Trophoblast cell (in vitro differentiated cells and primary cell): ENCODE results near the gene CD6.
"Not testable (repeated sequence)": the region's sequence is repeated elsewhere in the genome, so short reads cannot be mapped to it uniquely, and the experiment has no call there.

Experiments
- DNase-seq, 2 donors: peaks; one replicate each; pipeline ENCODE4 v3.0.0-alpha.2; 2016
- H2AFZ ChIP-seq: 2 replicates; pipeline ENCODE4 v1.6.1; 2013; ENCODE audit warnings: low read length, moderate library complexity, mild to moderate bottlenecking; ENCODE audit not compliant: insufficient read depth, poor library complexity
- H2AK5ac ChIP-seq: 2 replicates; pipeline ENCODE4 v1.6.1; 2013; ENCODE audit warnings: mild to moderate bottlenecking, low read length
- H2BK120ac ChIP-seq: 2 replicates; pipeline ENCODE4 v1.6.1; 2013; ENCODE audit warnings: low read length, mild to moderate bottlenecking, moderate library complexity; ENCODE audit not compliant: insufficient read depth, poor library complexity
- H2BK12ac ChIP-seq: 2 replicates; pipeline ENCODE4 v1.6.1; 2013; ENCODE audit warnings: mild to moderate bottlenecking, low read length, moderate library complexity
- H2BK5ac ChIP-seq: 2 replicates; pipeline ENCODE4 v1.6.1; 2013; ENCODE audit warnings: low read length, low read depth, moderate library complexity, mild to moderate bottlenecking; ENCODE audit not compliant: poor library complexity
- H3K14ac ChIP-seq: 2 replicates; pipeline ENCODE4 v1.6.1; 2013; ENCODE audit warnings: mild to moderate bottlenecking, low read length
- H3K18ac ChIP-seq: 2 replicates; pipeline ENCODE4 v1.6.1; 2013; ENCODE audit warnings: mild to moderate bottlenecking, low read length
- H3K23ac ChIP-seq: 2 replicates; pipeline ENCODE4 v1.6.1; 2013; ENCODE audit warnings: low read length
- H3K27ac ChIP-seq: 2 replicates; pipeline ENCODE4 v1.5.1; 2013; ENCODE audit warnings: low read depth, mild to moderate bottlenecking, inconsistent platforms, low read length, moderate library complexity
- H3K27me3 ChIP-seq: 2 replicates; pipeline ENCODE4 v1.6.1; 2013; ENCODE audit warnings: inconsistent platforms, mild to moderate bottlenecking, low read length, moderate library complexity; ENCODE audit not compliant: insufficient read depth
- H3K36me3 ChIP-seq, 2 experiments: 1 replicate in 1 of 2; 2 replicates in 1 of 2; pipeline ENCODE4 v1.6.1; 2013; ENCODE audit warnings: low read length in 2 of 2, mild to moderate bottlenecking in 2 of 2, moderate library complexity in 1 of 2; ENCODE audit not compliant: insufficient read depth in 2 of 2, control insufficient read depth in 1 of 2
- H3K4ac ChIP-seq: 2 replicates; pipeline ENCODE4 v1.6.1; 2013; ENCODE audit warnings: low read depth, mild to moderate bottlenecking, low read length, moderate library complexity
- H3K4me1 ChIP-seq, 2 experiments: 1 replicate in 1 of 2; 2 replicates in 1 of 2; pipeline ENCODE4 v1.6.1; 2013; ENCODE audit warnings: low read length in 2 of 2, mild to moderate bottlenecking in 2 of 2, moderate library complexity in 1 of 2; ENCODE audit not compliant: insufficient read depth in 2 of 2, control insufficient read depth in 1 of 2
- H3K4me2 ChIP-seq: 2 replicates; pipeline ENCODE4 v1.6.1; 2013; ENCODE audit warnings: inconsistent platforms, mild to moderate bottlenecking, low read length, moderate library complexity
- H3K4me3 ChIP-seq: 2 replicates; pipeline ENCODE4 v1.5.1; 2013; ENCODE audit warnings: mild to moderate bottlenecking, low read depth, low read length, inconsistent platforms
- H3K79me1 ChIP-seq: one replicate; pipeline ENCODE4 v1.6.1; 2013; ENCODE audit warnings: low read length
- H3K79me2 ChIP-seq: 2 replicates; pipeline ENCODE4 v1.6.1; 2013; ENCODE audit warnings: low read length, mild to moderate bottlenecking; ENCODE audit not compliant: control insufficient read depth, insufficient read depth, poor library complexity
- H3K9ac ChIP-seq: 2 replicates; pipeline ENCODE4 v1.6.1; 2013; ENCODE audit warnings: mild to moderate bottlenecking, low read length
- H3K9me3 ChIP-seq: 2 replicates; pipeline ENCODE4 v1.6.1; 2013; ENCODE audit warnings: low read depth, mild to moderate bottlenecking, control low read depth, inconsistent platforms, low read length; ENCODE audit not compliant: insufficient read depth
- H4K12ac ChIP-seq: 2 replicates; pipeline ENCODE4 v1.6.1; 2013; ENCODE audit warnings: low read depth, mild to moderate bottlenecking, low read length, moderate library complexity
- H4K8ac ChIP-seq: 2 replicates; pipeline ENCODE4 v1.6.1; 2013; ENCODE audit warnings: low read depth, mild to moderate bottlenecking, low read length, moderate library complexity
- H4K91ac ChIP-seq: one replicate; pipeline ENCODE4 v1.6.1; 2013; ENCODE audit warnings: low read depth, mild to moderate bottlenecking, low read length, moderate library complexity
- WGBS: extraction: QIAGEN DNeasy Blood & Tissue Kit; methylation state at CpG from one replicate; pipeline ENCODE4 v1.1.7; 2013; ENCODE audit warnings: missing lambda C conversion rate; ENCODE audit not compliant: insufficient read length, insufficient coverage; ENCODE audit errors: extremely low coverage; 5-methylcytosine and 5-hydroxymethylcytosine counted together

Gene CD6

DNA sequence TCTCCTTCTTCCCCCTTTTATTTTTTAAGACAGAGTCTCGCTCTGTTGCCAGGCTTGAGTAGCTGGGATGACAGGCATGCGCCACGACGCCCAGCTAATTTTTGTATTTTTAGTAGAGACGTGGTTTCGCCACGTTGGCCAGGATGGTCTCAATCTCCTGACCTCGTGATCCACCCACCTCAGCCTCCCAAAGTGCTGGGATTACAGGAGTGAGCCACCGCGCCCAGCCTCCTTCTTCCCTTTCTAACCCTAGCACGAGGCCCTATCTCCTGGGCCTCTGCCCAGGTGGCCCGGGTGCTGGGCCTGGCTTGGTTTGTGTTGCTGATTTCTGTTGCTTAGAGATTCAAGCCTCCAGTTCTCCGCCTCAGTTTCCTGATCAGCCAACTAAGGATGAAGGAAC, 2.8 kb downstream of the CD6 start:
- no CpG with 5 or more reads among the region's 13 CpGs for WGBS
- H3K23ac ChIP-seq, H2AFZ ChIP-seq: not testable (repeated sequence)

GRCh38 chr11:60974726-60975125, 3.2 kb downstream of the CD6 start:
- H3K4me1 ChIP-seq, result no peaks in the 10 kb centered on the region
- no peak overlapping the region for H3K4ac ChIP-seq
- no peak overlapping the region for H2BK5ac ChIP-seq
- H3K4me2 ChIP-seq, result no peak overlapping the region
- H3K18ac ChIP-seq, result no peak overlapping the region
- no peak overlapping the region for H3K4me3 ChIP-seq
- no peak overlapping the region for H4K8ac ChIP-seq
- H3K9ac ChIP-seq, result no peak overlapping the region
- no peak overlapping the region for H2AFZ ChIP-seq
- H3K14ac ChIP-seq, result no peak overlapping the region
- H3K27ac ChIP-seq, result no peak overlapping the region
- H4K91ac ChIP-seq, result no peak overlapping the region
- no peak for DNase-seq
- H2BK12ac ChIP-seq, result no peak overlapping the region
- H3K23ac ChIP-seq, result no peak overlapping the region
- H3K79me2 ChIP-seq, result no peaks in the 10 kb centered on the region
- H4K12ac ChIP-seq, result no peak overlapping the region
- H2BK120ac ChIP-seq, result no peak overlapping the region
- no peaks in the 10 kb centered on the region for H3K9me3 ChIP-seq
- no peak overlapping the region for H2AK5ac ChIP-seq
- no peaks in the 10 kb centered on the region for H3K27me3 ChIP-seq
- no CpG with 5 or more reads among the region's 6 CpGs for WGBS
- no peaks in the 10 kb centered on the region for H3K79me1 ChIP-seq
- H3K36me3 ChIP-seq, result no peaks in the 10 kb centered on the region

More for the DNA sequence above, 2.8 kb downstream of the CD6 start:
- H3K36me3 ChIP-seq, H4K91ac ChIP-seq, H3K27me3 ChIP-seq, H2BK12ac ChIP-seq, H3K4me3 ChIP-seq, H3K18ac ChIP-seq, H4K12ac ChIP-seq, H3K9me3 ChIP-seq, H2BK5ac ChIP-seq, H3K4me2 ChIP-seq, DNase-seq, H3K79me1 ChIP-seq, H4K8ac ChIP-seq, H3K27ac ChIP-seq, H3K9ac ChIP-seq, H2AK5ac ChIP-seq, H3K4me1 ChIP-seq, H3K14ac ChIP-seq, H3K4ac ChIP-seq, H3K79me2 ChIP-seq, H2BK120ac ChIP-seq: not testable (repeated sequence)

DNA sequence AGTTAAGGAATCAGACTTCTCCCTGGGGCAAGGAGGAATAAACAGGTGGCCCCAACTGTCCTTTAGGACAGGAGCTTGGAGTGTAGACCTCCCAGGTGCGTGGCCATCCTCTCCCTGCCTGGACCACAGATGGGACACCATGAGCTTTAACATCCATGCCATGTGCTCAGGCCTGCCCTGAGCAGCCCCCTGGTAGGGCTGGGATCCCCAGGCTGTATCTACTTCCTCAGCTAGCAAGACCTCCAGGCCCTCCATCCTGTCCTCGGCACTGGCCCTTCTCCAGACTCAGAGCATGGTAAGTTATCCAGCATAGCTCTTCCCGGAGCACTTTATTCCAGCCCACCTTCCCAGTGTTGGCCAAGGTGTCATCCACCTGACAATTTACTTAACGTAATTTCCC, 5.7 kb downstream of the CD6 start:
- Histone ChIP-seq H2BK5ac (no peak overlapping the region), H3K36me3 (no peaks in the 10 kb centered on the region), H3K4me1 (peaks cover 0 to 2% of the 10 kb centered on the region in 2 experiments), H3K4ac (no peak overlapping the region), H3K14ac (no peak overlapping the region), H2BK120ac (no peak overlapping the region), H4K91ac (no peak overlapping the region), H3K4me3 (no peak overlapping the region), H2AFZ (no peak overlapping the region), H2BK12ac (no peak overlapping the region), H2AK5ac (no peak overlapping the region), H3K23ac (no peak overlapping the region), H3K79me2 (no peaks in the 10 kb centered on the region), H3K27ac (no peak overlapping the region), H4K8ac (no peak overlapping the region), H3K79me1 (no peaks in the 10 kb centered on the region), H3K27me3 (no peaks in the 10 kb centered on the region), H3K18ac (no peak overlapping the region), H3K9me3 (no peaks in the 10 kb centered on the region), H3K4me2 (no peak overlapping the region), H3K9ac (no peak overlapping the region), H4K12ac (no peak overlapping the region)
- no peak for DNase-seq
- no CpG with 5 or more reads among the region's 4 CpGs for WGBS

GRCh38 chr11:60977836-60978235, 6.4 kb downstream of the CD6 start:
- no peak overlapping the region for H2BK12ac ChIP-seq
- no peak overlapping the region for H3K4ac ChIP-seq
- H3K27me3 ChIP-seq, result no peaks in the 10 kb centered on the region
- H2BK120ac ChIP-seq, result no peak overlapping the region
- H3K79me2 ChIP-seq, result no peaks in the 10 kb centered on the region
- no peak overlapping the region for H3K27ac ChIP-seq
- H4K12ac ChIP-seq, result no peak overlapping the region
- H3K4me2 ChIP-seq, result no peak overlapping the region
- no peak overlapping the region for H2AFZ ChIP-seq
- H3K9me3 ChIP-seq, result no peaks in the 10 kb centered on the region
- no peak overlapping the region for H3K18ac ChIP-seq
- no peak overlapping the region for H2AK5ac ChIP-seq
- DNase-seq, result no peak
- peaks cover 0 to 2% of the 10 kb centered on the region in 2 experiments for H3K4me1 ChIP-seq
- no peaks in the 10 kb centered on the region for H3K36me3 ChIP-seq
- no peak overlapping the region for H2BK5ac ChIP-seq
- H4K8ac ChIP-seq, result no peak overlapping the region
- no peaks in the 10 kb centered on the region for H3K79me1 ChIP-seq
- no peak overlapping the region for H3K9ac ChIP-seq
- no peak overlapping the region for H4K91ac ChIP-seq
- H3K23ac ChIP-seq, result no peak overlapping the region
- H3K14ac ChIP-seq, result no peak overlapping the region
- no peak overlapping the region for H3K4me3 ChIP-seq
